ENCODE measurements around the gene CHD3. TPM values are rescaled to one million over a fixed set of nuclear protein-coding genes. Genes with fewer than 3 reads are reported as not detected.

The CHD3 gene
- total RNA-seq, 1 donor from 2014 or later = 5.7 TPM

Other genes with a start within 250 kb of the CHD3 start
- 1.3 TPM for gene ATP1B2, start 237.9 kb upstream of the CHD3 start, total RNA-seq
- gene TP53, start 201.3 kb upstream of the CHD3 start, total RNA-seq = 13.6 TPM
- gene WRAP53, start 200.3 kb upstream of the CHD3 start, total RNA-seq = 4.9 TPM
- 0.63 TPM for gene EFNB3, start 183.6 kb upstream of the CHD3 start, total RNA-seq
- gene DNAH2, start 171.0 kb upstream of the CHD3 start, total RNA-seq = 0.15 TPM
- gene KDM6B, start 54.6 kb upstream of the CHD3 start, total RNA-seq = 18.1 TPM
- gene TMEM88, start 33.7 kb upstream of the CHD3 start, total RNA-seq = 1.3 TPM
- 33.5 TPM for gene NAA38, start 31.2 kb upstream of the CHD3 start, total RNA-seq
- 12.4 TPM for gene CYB5D1, start 30.8 kb upstream of the CHD3 start, total RNA-seq
- 0.23 TPM for gene RNF227, start 27.5 kb downstream of the CHD3 start, total RNA-seq
- 1.3 TPM for gene KCNAB3, start 41.1 kb downstream of the CHD3 start, total RNA-seq
- 41.1 TPM for gene TRAPPC1, start 43.2 kb downstream of the CHD3 start, total RNA-seq
- gene CNTROB, start 43.4 kb downstream of the CHD3 start, total RNA-seq = 8.9 TPM
- 0.05 TPM for gene GUCY2D, start 113.8 kb downstream of the CHD3 start, total RNA-seq
- 0.35 TPM for gene ALOX15B, start 150.3 kb downstream of the CHD3 start, total RNA-seq
- gene ALOX12B, start 198.9 kb downstream of the CHD3 start, total RNA-seq = not detected
- gene ALOXE3, start 229.7 kb downstream of the CHD3 start, total RNA-seq = not detected
- not detected for gene HES7, start 235.3 kb downstream of the CHD3 start, total RNA-seq

Measured in left lobe of liver (tissue), 1 donor.